Forelimb muscle (tissue), 1 donor: ENCODE measurements around the gene COPB2. TPM values are rescaled to one million over a fixed set of nuclear protein-coding genes. Genes with fewer than 3 reads are reported as not detected.

ENCODE experiments used
- DNase-seq: peaks from one replicate; pipeline ENCODE4 v3.0.0-alpha.2; 2013; ENCODE audit warnings: low read depth
- polyA plus RNA-seq: library from polyadenylated mRNA; unstranded; fragments of 120-200 nt; gene quantifications from one replicate; pipeline ENCODE4 v1.2.1, GENCODE V29; 2013; ENCODE audit not compliant: insufficient read length

Gene COPB2
- polyA plus RNA-seq, 1 donor: 90.8 TPM

DNA sequence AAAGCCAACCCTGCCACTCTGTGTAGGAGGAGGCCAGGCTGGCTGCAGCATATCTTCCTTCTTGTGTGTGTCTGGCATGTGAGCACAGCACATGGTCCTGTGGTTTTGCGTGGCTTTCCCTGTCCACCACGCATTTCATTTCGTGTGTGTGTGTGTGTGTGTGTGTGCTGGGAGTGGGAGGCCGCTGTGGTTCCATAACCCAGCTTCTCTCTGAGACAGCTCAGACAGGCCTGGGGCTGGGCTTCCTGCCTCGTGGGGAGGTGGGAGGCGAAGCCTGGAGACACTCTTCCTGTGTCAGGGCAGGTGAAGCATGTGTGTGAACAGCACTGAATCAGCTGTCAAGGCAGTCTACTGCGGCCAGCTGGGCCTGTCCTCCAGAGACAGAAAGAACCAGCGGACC lies 61.6 kb downstream of the COPB2 start:
- DNase-seq: no peak

GRCh38 chr3:139327231-139327630 lies 62.2 kb downstream of the COPB2 start:
- DNase-seq: no peak

GRCh38 chr3:139326707-139327106 lies 62.7 kb downstream of the COPB2 start:
- no peak for DNase-seq

DNA sequence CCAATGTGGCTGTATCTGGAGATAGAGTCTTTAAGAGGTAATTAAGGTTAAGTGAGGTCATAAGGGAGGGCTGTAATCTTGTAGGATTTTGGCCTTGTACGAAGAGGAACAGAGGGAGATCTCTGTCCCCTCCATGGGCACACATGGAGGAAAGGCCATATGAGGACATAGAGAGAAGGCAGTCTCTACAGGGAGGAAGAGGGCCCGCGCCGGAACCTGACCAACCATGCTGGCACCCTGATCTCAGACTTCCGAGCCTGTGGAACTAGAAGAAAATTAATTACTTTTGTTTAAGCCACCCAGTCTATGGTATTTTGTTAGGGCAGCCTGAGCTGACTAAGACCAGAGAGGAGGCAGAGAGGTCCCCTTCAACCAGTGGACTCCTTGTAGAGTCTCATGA lies 63.3 kb downstream of the COPB2 start:
- DNase-seq: no peak

DNA sequence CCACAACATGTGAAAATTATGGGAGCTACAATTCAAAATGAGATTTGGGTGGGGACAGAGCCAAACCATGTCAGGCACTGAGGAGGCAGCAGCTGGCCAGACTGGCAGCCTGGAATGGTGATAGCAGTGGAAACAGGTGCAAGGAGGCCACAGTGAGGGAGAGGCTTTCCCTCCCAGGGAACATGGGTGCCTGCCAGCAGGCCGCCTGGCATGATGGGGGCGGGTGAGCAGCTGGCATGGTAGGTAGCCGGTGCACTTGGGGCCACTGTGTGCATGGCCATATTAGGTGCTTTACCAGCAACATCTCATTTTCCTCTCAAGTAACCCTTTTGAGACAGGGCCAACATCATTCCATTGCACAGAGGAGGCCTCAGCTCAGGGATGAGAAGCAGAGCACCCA lies 63.9 kb downstream of the COPB2 start:
- no peak for DNase-seq

DNA sequence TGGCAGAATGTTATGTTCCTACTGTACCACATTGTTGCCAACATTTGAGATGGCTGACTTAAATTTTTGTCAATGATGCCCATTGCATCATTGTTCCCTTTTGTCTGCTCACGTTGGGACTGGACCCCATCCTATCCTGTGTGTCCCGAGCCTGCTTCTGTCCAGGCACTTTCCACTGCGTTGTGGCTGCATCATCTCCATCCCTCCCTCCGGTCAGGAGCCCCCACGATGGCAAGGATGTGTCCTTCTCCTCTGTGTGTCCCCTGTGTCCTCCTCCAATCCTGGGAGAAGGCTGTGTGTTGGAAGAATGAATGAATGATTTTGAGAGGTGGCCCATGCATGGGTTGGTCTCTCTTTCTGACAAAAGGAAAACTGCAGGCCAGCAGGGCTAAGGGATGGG lies 65.0 kb downstream of the COPB2 start:
- no peak for DNase-seq

GRCh38 chr3:139323146-139323545 lies 66.3 kb downstream of the COPB2 start:
- DNase-seq: no peak

GRCh38 chr3:139322346-139322745 lies 67.1 kb downstream of the COPB2 start:
- DNase-seq: no peak

DNA sequence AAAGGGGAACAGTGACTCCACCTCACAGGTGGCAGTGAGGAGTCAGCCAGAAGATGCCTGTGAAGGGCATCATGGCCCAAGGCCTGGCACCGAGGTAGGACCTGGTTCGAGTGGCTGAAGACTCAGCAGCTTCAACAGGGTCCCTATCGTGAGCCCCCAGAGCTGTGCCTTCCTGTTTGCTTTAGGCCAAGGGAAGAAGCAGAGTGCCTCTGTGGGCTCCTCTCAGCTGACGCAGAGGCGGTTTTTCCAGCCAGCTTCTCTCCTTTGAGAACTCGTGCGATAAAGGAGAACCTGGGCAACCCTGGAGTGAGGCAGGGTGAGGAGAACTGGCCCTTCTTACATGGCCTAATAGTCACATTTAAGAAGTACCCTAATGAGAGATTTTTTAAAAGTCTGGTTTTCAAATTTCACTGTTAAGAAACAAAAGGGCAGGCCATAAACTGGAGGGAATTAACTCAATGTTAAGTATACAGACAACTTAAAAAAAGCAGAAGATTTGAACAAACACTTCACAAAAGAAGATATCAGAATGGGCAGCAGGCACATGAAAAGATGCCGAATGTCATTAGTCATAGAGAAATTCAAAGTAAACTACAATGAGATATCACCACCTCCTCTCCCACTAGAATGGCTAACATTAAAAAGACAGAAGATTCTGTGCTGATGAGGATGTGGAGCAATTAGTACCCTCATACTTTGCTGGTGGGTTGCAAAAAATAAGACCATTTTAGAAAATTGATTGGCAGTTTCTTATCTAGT lies 68.7 kb downstream of the COPB2 start:
- DNase-seq: no peak

- DNase-seq: no peak
Observed at GRCh38 chr3:139319428-139320402, 69.7 kb downstream of the COPB2 start.

DNA sequence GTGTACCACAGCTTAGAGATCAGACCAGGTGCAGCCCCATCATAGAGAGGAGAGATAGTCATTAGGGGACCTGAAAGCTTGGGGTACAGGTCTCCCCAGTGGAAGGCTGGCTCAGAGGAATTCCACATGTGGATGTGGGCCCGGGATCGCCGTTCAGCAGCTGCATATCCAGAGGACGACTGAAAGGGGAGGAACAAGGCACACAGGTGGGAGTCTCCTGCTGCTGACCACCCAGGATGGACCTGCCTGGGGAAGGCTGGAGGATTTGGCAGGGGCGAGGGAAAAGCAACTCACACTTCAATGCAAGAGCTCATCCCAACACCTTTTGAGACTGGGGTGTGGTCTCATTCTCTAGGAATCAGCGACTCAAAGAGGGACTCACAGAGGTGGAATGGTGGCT lies 70.6 kb downstream of the COPB2 start:
- DNase-seq: no peak

GRCh38 chr3:139318431-139318816 lies 71.0 kb downstream of the COPB2 start:
- DNase-seq: no peak

- no peak for DNase-seq
Observed at GRCh38 chr3:139317660-139318430, 71.6 kb downstream of the COPB2 start.

GRCh38 chr3:139317215-139317614 lies 72.2 kb downstream of the COPB2 start:
- no peak for DNase-seq

DNA sequence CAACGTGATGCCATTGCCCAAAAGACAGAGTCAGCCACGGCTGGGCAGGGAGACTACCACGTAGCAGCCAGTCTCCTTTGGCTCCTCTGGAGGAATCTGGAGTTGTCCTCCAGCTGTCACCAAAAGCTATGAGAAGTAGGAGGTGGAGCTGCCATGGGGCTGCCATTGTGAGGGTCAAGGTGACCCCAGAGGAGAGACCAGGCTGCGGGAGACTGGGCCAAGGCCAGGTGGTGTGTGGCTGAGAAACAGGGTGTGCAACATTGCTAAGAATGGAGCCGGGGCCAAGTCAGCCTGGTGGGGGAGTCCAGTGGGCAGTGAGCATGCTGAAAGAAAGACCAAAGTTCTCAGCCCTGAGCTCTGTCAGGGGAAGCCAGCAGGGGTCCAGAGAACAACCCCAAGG lies 75.5 kb downstream of the COPB2 start:
- no peak for DNase-seq

DNA sequence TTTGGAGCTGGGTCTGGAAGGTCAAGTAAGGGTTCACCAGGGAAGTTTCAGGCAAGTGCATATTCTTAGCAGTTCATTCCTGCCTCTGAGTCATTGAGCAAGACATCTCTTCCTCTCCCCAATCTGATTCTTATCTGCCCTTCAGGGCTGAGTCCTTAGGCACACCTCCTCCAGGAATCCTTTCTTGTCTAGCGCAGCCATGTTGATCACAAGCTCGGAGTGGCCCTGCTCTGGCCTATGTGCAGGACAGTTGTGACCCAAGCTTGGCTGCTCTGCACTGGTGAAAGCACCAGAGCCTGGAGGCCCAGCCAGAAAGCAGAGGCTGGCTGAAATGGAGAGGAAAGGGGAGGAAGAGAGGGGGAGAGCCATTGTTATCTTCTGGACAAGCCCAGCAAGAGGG lies 76.5 kb downstream of the COPB2 start:
- no peak for DNase-seq

DNA sequence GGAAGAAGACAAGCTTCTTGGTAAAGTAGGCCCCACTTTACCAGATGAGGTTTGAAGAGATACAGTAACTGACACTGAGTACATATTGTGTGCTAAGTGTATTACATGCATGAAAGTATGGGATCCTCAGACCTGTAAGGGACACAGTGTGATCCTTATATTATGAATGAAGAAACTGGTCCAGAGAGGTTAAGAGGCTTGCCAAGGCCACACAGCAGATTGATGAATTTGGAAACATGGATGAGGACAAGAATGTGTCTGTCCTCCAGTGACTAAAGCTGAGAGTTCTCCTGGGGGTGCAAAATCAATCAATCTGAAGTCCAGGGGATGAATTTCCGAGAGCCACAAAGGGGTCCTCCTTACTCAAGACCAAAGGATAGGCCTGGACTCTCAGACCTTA lies 77.0 kb downstream of the COPB2 start:
- DNase-seq: no peak

GRCh38 chr3:139311557-139311956 lies 77.9 kb downstream of the COPB2 start:
- no peak for DNase-seq

- DNase-seq: no peak
Observed at GRCh38 chr3:139310474-139310933, 78.9 kb downstream of the COPB2 start.

- DNase-seq: no peak
Observed at GRCh38 chr3:139309880-139310279, 79.6 kb downstream of the COPB2 start.

GRCh38 chr3:139309061-139309591 lies 80.3 kb downstream of the COPB2 start:
- DNase-seq: no peak

DNA sequence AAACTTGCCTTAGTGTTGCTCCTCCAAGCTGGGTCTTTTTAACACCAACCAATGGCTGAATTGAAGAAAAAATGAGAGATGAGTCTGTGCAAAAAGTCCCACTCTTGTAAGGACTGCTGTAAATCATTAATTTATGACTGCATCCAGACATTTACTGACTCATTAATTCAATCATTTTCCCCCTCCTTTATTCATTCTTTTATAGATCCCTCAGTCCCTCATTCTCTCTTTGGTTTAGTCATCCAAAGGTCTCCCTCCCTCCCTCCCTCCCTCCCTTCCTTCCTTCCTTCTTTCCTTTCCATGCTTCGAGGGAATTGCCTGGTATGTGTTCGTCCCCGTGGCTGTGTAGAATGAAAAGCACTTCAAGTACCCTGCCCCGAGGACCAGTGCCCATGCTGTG lies 80.9 kb downstream of the COPB2 start:
- DNase-seq: no peak
